GM18870 (cell line): ENCODE results near the gene ZEB2.
A peak's percentile ranks its signal among the peaks of the same experiment; 100 is the strongest.
"Not testable (repeated sequence)": the region's sequence is repeated elsewhere in the genome, so short reads cannot be mapped to it uniquely, and the experiment has no call there.

Source experiments
- ATAC-seq: cut with Tn5 transposase; IDR thresholded peaks from one replicate; pipeline ENCODE4 v1.9.1; 2021; ENCODE audit warnings: moderate library complexity; ENCODE audit not compliant: unreplicated experiment

ZEB2 gene

GRCh38 chr2:144390424-144391020, 129.4 kb downstream of the ZEB2 start:
- ATAC-seq, result no peak

DNA sequence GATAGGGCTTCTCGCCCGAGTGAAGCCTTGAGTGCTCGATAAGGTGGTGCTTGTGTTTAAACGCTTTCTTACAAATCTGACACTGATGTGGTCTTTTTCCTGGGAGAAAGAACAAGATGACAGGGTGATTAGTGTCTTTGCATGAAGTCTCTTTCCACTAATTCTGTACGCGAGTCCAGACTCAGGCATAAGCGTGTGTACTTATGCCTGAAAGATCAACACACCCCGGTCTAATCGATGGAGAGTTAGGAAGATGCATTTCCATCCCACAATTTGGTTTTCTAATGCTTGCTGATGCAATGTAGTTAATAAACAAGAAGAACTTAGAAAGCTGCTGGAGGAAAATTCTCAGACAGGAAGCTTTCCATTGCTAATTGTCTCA, 130.0 kb downstream of the ZEB2 start:
- ATAC-seq, result no peak

DNA sequence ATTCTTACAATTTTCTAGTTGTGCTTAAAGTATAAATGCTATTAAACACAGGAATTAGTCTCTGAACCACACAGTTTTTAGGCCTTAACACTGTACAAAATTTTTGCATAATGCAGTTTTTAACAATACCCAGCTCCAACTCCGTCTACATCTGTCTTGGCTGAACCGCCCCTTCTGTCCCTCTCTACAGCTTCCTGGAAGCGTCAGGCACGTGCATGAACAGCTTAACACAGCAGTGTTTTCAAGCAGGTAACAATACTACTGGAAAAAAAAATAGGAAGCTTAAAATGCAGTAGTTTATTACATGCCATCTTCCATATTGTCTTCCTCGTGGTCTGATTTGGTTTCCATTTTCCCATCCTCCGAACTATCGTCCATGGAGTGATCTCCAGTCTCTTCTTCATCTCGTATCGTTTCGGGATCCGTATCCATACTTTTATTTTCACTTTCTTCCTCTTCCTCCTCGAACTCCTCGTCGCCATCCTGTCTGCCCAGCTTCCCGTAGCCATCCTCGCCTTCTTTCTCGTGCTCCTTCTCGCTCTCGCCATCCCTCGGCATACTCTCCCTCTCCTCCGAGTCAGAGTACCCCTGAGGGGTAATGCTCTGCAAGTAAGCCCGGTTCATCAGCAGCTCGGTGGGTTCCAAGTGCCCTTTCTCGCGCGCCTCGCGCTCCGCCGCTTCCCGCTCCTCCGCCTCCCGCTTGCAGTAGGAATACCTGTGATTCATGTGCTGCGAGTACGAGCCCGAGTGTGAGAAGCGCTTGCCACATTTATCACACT, 130.6 kb downstream of the ZEB2 start:
- no peak for ATAC-seq

GRCh38 chr2:144385381-144385780, 134.5 kb downstream of the ZEB2 start:
- no peak for ATAC-seq

GRCh38 chr2:144383571-144384100, 136.3 kb downstream of the ZEB2 start:
- ATAC-seq, result no peak

DNA sequence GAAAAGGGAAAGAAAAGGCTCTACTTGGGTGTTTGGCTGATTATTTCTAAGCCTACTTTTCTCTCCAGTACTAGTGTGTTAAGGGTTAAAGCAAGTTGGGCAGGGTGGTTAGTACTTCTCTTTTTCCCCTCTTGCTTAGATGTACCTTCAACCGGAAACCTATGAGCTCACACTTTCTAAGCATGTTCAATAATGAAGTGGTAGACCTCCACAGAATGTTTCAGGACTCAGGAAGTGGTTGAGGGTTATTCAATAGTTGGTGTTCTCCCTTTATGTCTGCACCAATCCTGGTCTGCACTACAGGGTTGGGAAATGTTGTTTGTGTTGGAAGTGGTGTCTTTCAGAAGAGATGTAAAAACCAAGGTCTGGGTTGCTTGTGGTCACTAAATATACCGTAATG, 137.1 kb downstream of the ZEB2 start:
- ATAC-seq, result peak; percentile 99

GRCh38 chr2:144381716-144382115, 138.2 kb downstream of the ZEB2 start:
- ATAC-seq, result no peak

GRCh38 chr2:144379851-144380311, 140.0 kb downstream of the ZEB2 start:
- no peak for ATAC-seq

DNA sequence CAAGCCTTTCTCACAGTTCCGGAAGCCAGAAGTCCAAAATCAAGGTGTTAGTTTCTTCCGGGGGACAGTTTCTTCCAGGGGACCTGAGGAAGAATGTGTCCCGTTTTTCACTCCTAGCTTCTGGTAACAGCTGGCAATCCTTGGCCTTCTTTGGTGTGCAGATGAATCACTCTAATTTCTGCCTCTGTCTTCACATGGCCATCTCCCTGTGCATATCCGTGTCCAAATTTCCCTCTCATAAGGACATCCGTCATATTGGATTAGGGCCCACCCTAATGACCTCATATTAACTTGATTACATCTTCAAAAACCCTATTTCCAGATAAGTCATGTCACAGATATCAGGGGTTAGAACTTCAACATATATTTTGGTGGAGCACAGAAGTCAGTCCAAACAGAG, 141.4 kb downstream of the ZEB2 start:
- no peak for ATAC-seq

GRCh38 chr2:144377914-144378313, 142.0 kb downstream of the ZEB2 start:
- no peak for ATAC-seq

- no peak for ATAC-seq
Measured at GRCh38 chr2:144376926-144377325, 143.0 kb downstream of the ZEB2 start.

DNA sequence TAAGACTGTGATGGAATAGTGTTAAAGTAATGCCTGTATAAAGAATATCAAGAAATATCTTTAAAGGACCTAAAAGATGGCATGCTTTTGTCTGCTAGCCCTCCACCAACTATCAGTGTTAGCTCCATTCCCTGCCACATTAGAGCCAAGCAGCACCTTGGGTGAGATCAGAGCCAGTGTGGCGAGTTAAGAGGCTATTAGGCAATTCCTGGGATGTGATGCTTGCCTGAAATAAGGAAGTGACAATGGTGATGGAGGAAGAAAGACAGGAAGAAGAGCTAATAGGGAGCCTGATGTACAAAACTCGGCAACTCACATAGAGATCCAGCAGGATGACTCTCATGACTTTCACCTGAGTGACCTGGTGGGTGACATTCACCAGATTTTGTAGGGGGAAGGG, 143.5 kb downstream of the ZEB2 start:
- ATAC-seq, result no peak

GRCh38 chr2:144374163-144374661, 145.7 kb downstream of the ZEB2 start:
- peak; percentile 63 for ATAC-seq

DNA sequence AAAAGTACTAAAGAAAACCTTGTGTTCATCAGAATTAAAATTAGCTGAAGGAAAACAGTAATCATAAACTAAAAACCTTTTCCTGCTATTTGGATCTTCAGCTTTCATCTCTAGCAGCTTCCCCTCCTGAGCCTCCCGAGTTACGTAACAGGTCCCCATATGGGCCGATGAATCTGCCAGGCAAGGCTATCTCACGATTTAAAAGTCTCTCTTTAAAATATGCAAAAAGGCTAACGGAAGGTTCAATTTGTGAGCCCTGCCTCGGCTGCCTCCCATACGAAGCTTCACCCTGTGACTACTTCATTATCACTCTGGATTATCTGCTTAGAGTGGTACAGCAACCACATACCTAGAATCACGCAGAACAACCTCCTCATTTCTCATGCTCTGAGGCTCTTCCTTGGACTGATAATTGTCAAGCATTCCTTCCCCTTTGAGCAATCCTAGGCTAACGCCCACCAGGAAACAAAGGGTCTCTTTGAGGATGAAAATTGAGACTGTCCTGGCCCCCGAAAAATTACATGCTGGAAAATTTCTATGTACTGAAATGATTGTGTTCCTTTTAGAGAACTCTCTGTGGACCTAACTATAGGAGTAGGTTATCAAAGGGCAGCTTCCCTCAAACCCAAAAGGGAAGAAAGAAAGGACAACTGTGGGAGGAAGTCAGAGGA, 147.4 kb downstream of the ZEB2 start:
- ATAC-seq, result no peak

DNA sequence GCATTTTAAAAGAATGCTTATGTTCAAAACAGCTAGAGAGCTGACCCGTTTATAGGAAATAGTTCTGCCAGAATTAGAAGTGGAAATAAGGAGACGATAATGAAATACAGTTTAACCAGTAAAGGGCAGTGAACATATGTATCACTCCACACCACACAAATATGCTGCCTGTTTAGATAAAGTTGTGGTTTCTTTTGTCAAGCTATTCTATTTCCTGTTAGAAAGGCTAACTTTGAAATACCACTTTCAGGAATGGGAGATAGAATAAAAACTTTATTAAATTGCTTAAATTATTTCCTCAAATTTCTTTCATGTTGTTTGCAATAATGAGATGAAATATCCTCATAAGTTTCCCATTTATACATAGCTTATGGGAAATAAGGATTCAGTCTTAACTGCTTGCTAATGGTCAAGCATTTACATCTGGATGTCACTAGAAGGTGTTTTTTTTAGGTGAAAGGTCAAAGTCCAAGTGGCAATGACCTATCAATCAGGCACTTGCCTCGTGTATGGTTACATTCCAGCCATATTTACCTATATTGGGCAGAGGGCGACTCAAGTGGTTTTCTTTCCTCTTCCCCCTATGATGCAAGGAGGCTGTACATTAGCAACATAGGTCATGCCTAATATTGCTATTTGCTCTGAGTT, 148.9 kb downstream of the ZEB2 start:
- no peak for ATAC-seq

GRCh38 chr2:144369416-144369815, 150.5 kb downstream of the ZEB2 start:
- no peak for ATAC-seq

DNA sequence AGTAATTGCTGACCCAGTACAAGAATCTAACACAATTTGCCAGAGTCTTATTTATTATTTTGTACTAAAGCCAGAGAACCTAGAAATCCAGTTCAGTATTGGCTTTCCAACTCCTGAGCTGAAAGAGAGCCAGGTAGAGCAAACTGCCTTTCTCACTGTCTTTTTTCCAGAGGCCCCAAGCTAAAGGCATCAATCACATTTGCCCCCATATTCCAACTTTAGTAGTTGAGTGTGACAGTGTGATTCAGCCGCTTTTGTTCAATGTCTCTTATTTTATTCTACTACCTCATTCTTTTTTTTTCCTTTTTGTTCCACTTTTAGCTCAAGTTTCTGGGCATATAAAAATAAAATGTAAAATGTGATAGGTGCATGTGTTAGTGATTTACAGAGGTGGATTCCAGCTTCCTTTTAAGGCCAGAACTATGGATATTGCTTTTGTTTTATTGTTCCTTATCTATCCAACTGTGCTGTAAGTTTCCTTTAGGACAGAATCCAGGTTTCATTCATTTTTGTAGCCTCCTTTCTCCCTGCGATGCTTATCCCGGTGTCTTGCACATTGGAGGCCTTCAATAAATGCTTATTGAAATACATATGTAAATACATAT, 153.0 kb downstream of the ZEB2 start:
- ATAC-seq, result no peak

DNA sequence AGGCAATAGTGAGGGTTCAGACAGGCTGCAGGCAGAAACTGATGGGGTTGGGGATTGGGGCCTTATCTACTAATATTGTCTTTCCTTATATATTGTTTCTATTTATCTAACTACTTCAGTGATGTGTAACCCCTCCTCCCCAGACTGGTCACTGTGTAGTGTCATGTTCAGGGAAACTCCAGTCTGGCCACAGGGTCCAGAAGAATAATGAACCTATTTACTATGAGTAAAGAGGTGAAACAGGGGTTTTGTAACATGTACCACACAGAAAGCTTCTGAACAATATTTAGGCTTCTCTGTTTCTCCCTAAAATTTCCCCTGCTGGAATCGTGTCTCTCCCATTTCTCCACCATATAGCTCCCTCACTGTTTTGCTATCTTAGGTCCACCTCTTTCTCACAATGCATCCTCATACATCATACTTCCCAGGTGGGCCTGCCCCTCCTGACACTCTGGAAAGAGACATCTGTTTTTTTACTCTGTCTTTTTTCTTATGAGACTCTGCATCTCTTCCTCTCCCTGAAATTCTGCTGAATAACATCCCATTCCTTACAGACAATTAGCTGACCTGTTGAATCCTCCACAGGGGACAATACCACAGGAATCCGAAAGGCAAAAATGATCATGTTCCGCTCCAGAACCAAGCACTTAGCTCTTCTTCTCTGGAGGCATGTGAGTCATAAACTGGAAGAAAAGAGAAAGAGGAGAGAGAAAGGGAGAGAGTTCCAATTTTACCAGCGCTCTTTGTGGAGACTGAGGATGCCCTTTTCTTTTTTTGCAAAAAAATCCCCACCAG, 154.8 kb downstream of the ZEB2 start:
- ATAC-seq, result peak; percentile 92

DNA sequence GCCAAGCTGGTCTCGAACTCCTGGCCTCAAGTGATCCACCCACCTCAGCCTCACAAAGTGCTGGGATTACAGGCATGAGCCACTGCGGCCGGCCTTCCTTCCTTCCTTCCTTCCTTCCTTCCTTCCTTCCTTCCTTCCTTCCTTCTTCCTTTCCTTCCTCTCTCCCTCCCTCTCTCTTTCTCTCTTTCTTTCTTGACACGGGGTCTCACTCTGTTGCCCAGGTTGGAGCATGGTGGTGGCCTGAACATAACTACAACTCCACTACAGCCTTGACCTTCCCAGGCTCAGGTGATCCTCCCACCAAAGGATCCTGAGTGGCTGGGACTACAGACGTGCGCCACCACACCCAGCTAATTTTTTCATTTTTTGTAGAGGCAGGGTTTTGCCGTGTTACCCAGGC, 155.7 kb downstream of the ZEB2 start:
- not testable (repeated sequence) for ATAC-seq

GRCh38 chr2:144362401-144362800, 157.5 kb downstream of the ZEB2 start:
- ATAC-seq, result no peak
